ENCODE measurements around the gene SPOCK3.
"Not testable (repeated sequence)": the region's sequence is repeated elsewhere in the genome, so short reads cannot be mapped to it uniquely, and the experiment has no call there.

Gene SPOCK3

GRCh38 chr4:167234316-167234881 lies at the start of gene SPOCK3:
SPOCK3 (minus strand) TSS chr4:167234494.
- no peak for DNase-seq

- no peak for DNase-seq
These were observed 48.0 kb upstream of the SPOCK3 start for GRCh38 chr4:167282171-167282864.

- DNase-seq = not testable (repeated sequence)
These were observed 47.3 kb upstream of the SPOCK3 start for GRCh38 chr4:167281545-167281944.

- DNase-seq = no peak
These were observed 40.1 kb upstream of the SPOCK3 start for GRCh38 chr4:167274351-167274750.

GRCh38 chr4:167265231-167265630 lies 30.9 kb upstream of the SPOCK3 start:
- no peak for DNase-seq

- DNase-seq = no peak
These were observed 14.0 kb upstream of the SPOCK3 start for GRCh38 chr4:167248271-167248670.

GRCh38 chr4:167239627-167240026 lies 5.3 kb upstream of the SPOCK3 start:
- DNase-seq = no peak

- no peak for DNase-seq
These were observed 3.9 kb upstream of the SPOCK3 start for GRCh38 chr4:167238226-167238625.

GRCh38 chr4:167233685-167234315 lies 494 bp downstream of the SPOCK3 start:
- DNase-seq = no peak

- no peak for DNase-seq
These were observed 1.2 kb downstream of the SPOCK3 start for GRCh38 chr4:167232805-167233684.

- no peak for DNase-seq
These were observed 3.5 kb downstream of the SPOCK3 start for GRCh38 chr4:167230744-167231143.

- peak in 1 of 2 donors; percentile 2 for DNase-seq
These were observed 12.2 kb downstream of the SPOCK3 start for GRCh38 chr4:167222099-167222498.

GRCh38 chr4:167221084-167221483 lies 13.2 kb downstream of the SPOCK3 start:
- no peak for DNase-seq

GRCh38 chr4:167218022-167218608 lies 16.2 kb downstream of the SPOCK3 start:
- DNase-seq = no peak

- no peak for DNase-seq
These were observed 17.5 kb downstream of the SPOCK3 start for GRCh38 chr4:167216783-167217182.

GRCh38 chr4:167210166-167210565 lies 24.1 kb downstream of the SPOCK3 start:
- DNase-seq = no peak

- no peak for DNase-seq
These were observed 37.8 kb downstream of the SPOCK3 start for GRCh38 chr4:167196344-167197012.

- no peak for DNase-seq
These were observed 43.9 kb downstream of the SPOCK3 start for GRCh38 chr4:167190379-167190778.

- no peak for DNase-seq
These were observed 48.8 kb downstream of the SPOCK3 start for GRCh38 chr4:167185465-167185864.

- DNase-seq = no peak
These were observed 51.3 kb downstream of the SPOCK3 start for GRCh38 chr4:167183036-167183435.

- no peak for DNase-seq
These were observed 56.4 kb downstream of the SPOCK3 start for GRCh38 chr4:167177925-167178324.

- DNase-seq = no peak
These were observed 57.4 kb downstream of the SPOCK3 start for GRCh38 chr4:167176723-167177367.

Data from CD4-positive, alpha-beta T cell treated with Interleukin-4 for 1 hour (primary cell).